Natural killer cell treated with Interleukin-12 subunit alpha and Interleukin-12 subunit beta and Interleukin-15 and Interleukin-18, amount 100 ng/mL, for 72 hours (primary cell): ENCODE data around the gene UGT2A3. TPM values are rescaled to one million over a fixed set of nuclear protein-coding genes. Genes with fewer than 3 reads are reported as not detected.
"Not testable (repeated sequence)": the region's sequence is repeated elsewhere in the genome, so short reads cannot be mapped to it uniquely, and the experiment has no call there.

Experiments used
- ATAC-seq, 2 donors: fragments of 150-1000 bp; cut with Tn5 transposase in 1 of 2; sonication (Bioruptor Pico), chemical (Tn5 transposase) in 1 of 2; 2 replicates each; pipeline ENCODE4 v1.10.0; 2021
- DNase-seq: peaks from one replicate; pipeline ENCODE4 v3.0.0; 2022; ENCODE audit warnings: low spot score
- H3K27ac Mint-ChIP-seq, 2 donors: 1 replicate in 1 of 2; 2 replicates in 1 of 2; pipeline ENCODE4 v1.8.0; 2022; ENCODE audit warnings: mixed read lengths in 2 of 2, mild to moderate bottlenecking in 1 of 2, moderate library complexity in 1 of 2
- H3K27me3 Mint-ChIP-seq, 2 donors: 1 replicate in 1 of 2; 2 replicates in 1 of 2; pipeline ENCODE4 v1.8.0; 2022; ENCODE audit warnings: mixed read lengths in 2 of 2
- H3K36me3 Mint-ChIP-seq: one replicate; pipeline ENCODE4 v1.8.0; 2022; ENCODE audit warnings: mixed read lengths
- H3K4me1 Mint-ChIP-seq, 2 donors: 1 replicate in 1 of 2; 2 replicates in 1 of 2; pipeline ENCODE4 v1.8.0; 2022; ENCODE audit warnings: low read depth in 2 of 2, mixed read lengths in 2 of 2, mild to moderate bottlenecking in 1 of 2
- H3K4me3 Mint-ChIP-seq: one replicate; pipeline ENCODE4 v1.8.0; 2022; ENCODE audit warnings: mixed read lengths
- H3K9me3 Mint-ChIP-seq: 2 replicates; pipeline ENCODE4 v1.8.0; 2022; ENCODE audit warnings: mixed read lengths
- total RNA-seq, 2 donors: library from RNA; stranded (reverse); gene quantifications; one replicate each; pipeline ENCODE4 v1.2.3, GENCODE V29; 2022

The UGT2A3 gene
- total RNA-seq, 2 donors from 2014 or later, result not detected

GRCh38 chr4:68950033-68950432 lies 1.6 kb downstream of the UGT2A3 start:
- H3K4me3 Mint-ChIP-seq, result no peak overlapping the region
- ATAC-seq (no peak), DNase-seq (no peak)
- no peaks in the 10 kb centered on the region for H3K27me3 Mint-ChIP-seq
- no peaks in the 10 kb centered on the region for H3K36me3 Mint-ChIP-seq
- no peak overlapping the region for H3K27ac Mint-ChIP-seq
- H3K4me1 Mint-ChIP-seq, result no peaks in the 10 kb centered on the region
- no peaks in the 10 kb centered on the region for H3K9me3 Mint-ChIP-seq

GRCh38 chr4:68948985-68949384 lies 2.6 kb downstream of the UGT2A3 start:
- no peak overlapping the region for H3K4me3 Mint-ChIP-seq
- no peaks in the 10 kb centered on the region for H3K27me3 Mint-ChIP-seq
- H3K4me1 Mint-ChIP-seq, result no peaks in the 10 kb centered on the region
- H3K36me3 Mint-ChIP-seq, result no peaks in the 10 kb centered on the region
- ATAC-seq (no peak), DNase-seq (no peak)
- no peak overlapping the region for H3K27ac Mint-ChIP-seq
- peaks cover 4% of the 10 kb centered on the region for H3K9me3 Mint-ChIP-seq

- ATAC-seq (no peak), DNase-seq (no peak)
- no peaks in the 10 kb centered on the region for H3K36me3 Mint-ChIP-seq
- no peaks in the 10 kb centered on the region for H3K4me1 Mint-ChIP-seq
- no peaks in the 10 kb centered on the region for H3K27me3 Mint-ChIP-seq
- peaks cover 6% of the 10 kb centered on the region for H3K9me3 Mint-ChIP-seq
- H3K27ac Mint-ChIP-seq, result no peak overlapping the region
- H3K4me3 Mint-ChIP-seq, result no peak overlapping the region
Measured at GRCh38 chr4:68948044-68948743, 3.4 kb downstream of the UGT2A3 start.

GRCh38 chr4:68929076-68929737 lies 22.4 kb downstream of the UGT2A3 start:
- no peak for DNase-seq
- Mint-ChIP-seq H3K27me3 (no peaks in the 10 kb centered on the region), H3K9me3 (peaks cover 14% of the 10 kb centered on the region), H3K4me3 (no peak overlapping the region), H3K4me1 (no peaks in the 10 kb centered on the region), H3K36me3 (no peaks in the 10 kb centered on the region), H3K27ac (no peak overlapping the region)
- ATAC-seq, result no peak

- Mint-ChIP-seq H3K36me3 (no peaks in the 10 kb centered on the region), H3K27me3 (no peaks in the 10 kb centered on the region), H3K27ac (no peak overlapping the region), H3K9me3 (peaks cover 14% of the 10 kb centered on the region), H3K4me1 (no peaks in the 10 kb centered on the region), H3K4me3 (no peak overlapping the region)
- ATAC-seq (no peak), DNase-seq (no peak)
Measured at GRCh38 chr4:68927165-68927564, 24.4 kb downstream of the UGT2A3 start.

GRCh38 chr4:68922202-68922601 lies 29.4 kb downstream of the UGT2A3 start:
- H3K36me3 Mint-ChIP-seq, DNase-seq, H3K27me3 Mint-ChIP-seq, H3K4me1 Mint-ChIP-seq, H3K4me3 Mint-ChIP-seq, ATAC-seq, H3K27ac Mint-ChIP-seq: not testable (repeated sequence)
- H3K9me3 Mint-ChIP-seq, result peaks cover 14% of the 10 kb centered on the region

GRCh38 chr4:68921051-68921450 lies 30.6 kb downstream of the UGT2A3 start:
- ATAC-seq (no peak), DNase-seq (no peak)
- no peaks in the 10 kb centered on the region for H3K27me3 Mint-ChIP-seq
- H3K4me3 Mint-ChIP-seq, result no peak overlapping the region
- no peaks in the 10 kb centered on the region for H3K4me1 Mint-ChIP-seq
- peaks cover 13% of the 10 kb centered on the region for H3K9me3 Mint-ChIP-seq
- H3K27ac Mint-ChIP-seq, result no peak overlapping the region
- no peaks in the 10 kb centered on the region for H3K36me3 Mint-ChIP-seq

GRCh38 chr4:68917016-68917415 lies 34.6 kb downstream of the UGT2A3 start:
- no peaks in the 10 kb centered on the region for H3K4me1 Mint-ChIP-seq
- H3K4me3 Mint-ChIP-seq, result no peak overlapping the region
- no peak overlapping the region for H3K27ac Mint-ChIP-seq
- no peaks in the 10 kb centered on the region for H3K27me3 Mint-ChIP-seq
- peaks cover 15% of the 10 kb centered on the region for H3K9me3 Mint-ChIP-seq
- peaks cover 5% of the 10 kb centered on the region for H3K36me3 Mint-ChIP-seq
- ATAC-seq (no peak), DNase-seq (no peak)

- Mint-ChIP-seq H3K27ac (no peak overlapping the region), H3K4me1 (no peaks in the 10 kb centered on the region), H3K36me3 (peaks cover 5% of the 10 kb centered on the region), H3K9me3 (peaks cover 13% of the 10 kb centered on the region), H3K27me3 (no peaks in the 10 kb centered on the region), H3K4me3 (no peak overlapping the region)
- DNase-seq, result no peak
- ATAC-seq, result no peak
Measured at GRCh38 chr4:68912807-68913206, 38.8 kb downstream of the UGT2A3 start.

GRCh38 chr4:68909385-68909784 lies 42.2 kb downstream of the UGT2A3 start:
- DNase-seq (no peak), ATAC-seq (no peak)
- no peak overlapping the region for H3K27ac Mint-ChIP-seq
- no peak overlapping the region for H3K4me3 Mint-ChIP-seq
- H3K9me3 Mint-ChIP-seq, result peaks cover 19% of the 10 kb centered on the region
- H3K36me3 Mint-ChIP-seq, result peaks cover 5% of the 10 kb centered on the region
- no peaks in the 10 kb centered on the region for H3K27me3 Mint-ChIP-seq
- no peaks in the 10 kb centered on the region for H3K4me1 Mint-ChIP-seq

- no peaks in the 10 kb centered on the region for H3K4me1 Mint-ChIP-seq
- peaks cover 19% of the 10 kb centered on the region for H3K9me3 Mint-ChIP-seq
- H3K36me3 Mint-ChIP-seq, result peaks cover 5% of the 10 kb centered on the region
- no peaks in the 10 kb centered on the region for H3K27me3 Mint-ChIP-seq
- no peak overlapping the region for H3K4me3 Mint-ChIP-seq
- H3K27ac Mint-ChIP-seq, result no peak overlapping the region
- no peak for DNase-seq
- ATAC-seq, result no peak
Measured at GRCh38 chr4:68907788-68908700, 43.6 kb downstream of the UGT2A3 start.

- H3K27ac Mint-ChIP-seq, result no peak overlapping the region
- no peaks in the 10 kb centered on the region for H3K4me1 Mint-ChIP-seq
- ATAC-seq (no peak), DNase-seq (no peak)
- no peaks in the 10 kb centered on the region for H3K36me3 Mint-ChIP-seq
- H3K9me3 Mint-ChIP-seq, result peaks cover 14% of the 10 kb centered on the region
- no peak overlapping the region for H3K4me3 Mint-ChIP-seq
- no peaks in the 10 kb centered on the region for H3K27me3 Mint-ChIP-seq
Measured at GRCh38 chr4:68907245-68907644, 44.4 kb downstream of the UGT2A3 start.

- peaks cover 14% of the 10 kb centered on the region for H3K9me3 Mint-ChIP-seq
- no peaks in the 10 kb centered on the region for H3K27me3 Mint-ChIP-seq
- H3K4me1 Mint-ChIP-seq, result no peaks in the 10 kb centered on the region
- no peaks in the 10 kb centered on the region for H3K36me3 Mint-ChIP-seq
- DNase-seq (no peak), ATAC-seq (no peak)
- H3K4me3 Mint-ChIP-seq, result no peak overlapping the region
- H3K27ac Mint-ChIP-seq, result no peak overlapping the region
Measured at GRCh38 chr4:68906780-68907137, 44.8 kb downstream of the UGT2A3 start.
